ENCODE measurements around the gene PPIE. TPM values are rescaled to one million over a fixed set of nuclear protein-coding genes. Genes with fewer than 3 reads are reported as not detected.

PPIE gene
- total and polyA plus RNA-seq, 2 experiments from 2014 or later: 27.8 to 51.9 TPM

DNA sequence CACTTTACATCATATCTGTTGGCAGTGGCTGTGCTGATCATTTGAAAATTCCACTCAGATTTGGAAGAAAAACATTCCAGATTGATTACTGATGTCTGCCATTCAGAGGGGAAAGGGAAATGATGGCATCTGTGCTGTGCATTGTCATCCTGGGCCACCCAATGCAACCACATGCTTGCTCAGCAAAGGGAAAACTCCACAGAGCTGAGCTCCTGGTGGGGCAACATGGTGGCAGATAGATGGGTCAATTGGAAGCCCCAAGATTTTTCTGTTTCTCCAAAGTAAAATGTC, 20.7 kb downstream of the PPIE start (continued):
- TF ChIP-seq, protein P1, sequence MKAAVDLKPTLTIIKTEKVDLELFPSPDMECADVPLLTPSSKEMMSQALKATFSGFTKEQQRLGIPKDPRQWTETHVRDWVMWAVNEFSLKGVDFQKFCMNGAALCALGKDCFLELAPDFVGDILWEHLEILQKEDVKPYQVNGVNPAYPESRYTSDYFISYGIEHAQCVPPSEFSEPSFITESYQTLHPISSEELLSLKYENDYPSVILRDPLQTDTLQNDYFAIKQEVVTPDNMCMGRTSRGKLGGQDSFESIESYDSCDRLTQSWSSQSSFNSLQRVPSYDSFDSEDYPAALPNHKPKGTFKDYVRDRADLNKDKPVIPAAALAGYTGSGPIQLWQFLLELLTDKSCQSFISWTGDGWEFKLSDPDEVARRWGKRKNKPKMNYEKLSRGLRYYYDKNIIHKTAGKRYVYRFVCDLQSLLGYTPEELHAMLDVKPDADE (IDR thresholded peaks at IDR 0.05): no peak
- TF ChIP-seq, protein P2, sequence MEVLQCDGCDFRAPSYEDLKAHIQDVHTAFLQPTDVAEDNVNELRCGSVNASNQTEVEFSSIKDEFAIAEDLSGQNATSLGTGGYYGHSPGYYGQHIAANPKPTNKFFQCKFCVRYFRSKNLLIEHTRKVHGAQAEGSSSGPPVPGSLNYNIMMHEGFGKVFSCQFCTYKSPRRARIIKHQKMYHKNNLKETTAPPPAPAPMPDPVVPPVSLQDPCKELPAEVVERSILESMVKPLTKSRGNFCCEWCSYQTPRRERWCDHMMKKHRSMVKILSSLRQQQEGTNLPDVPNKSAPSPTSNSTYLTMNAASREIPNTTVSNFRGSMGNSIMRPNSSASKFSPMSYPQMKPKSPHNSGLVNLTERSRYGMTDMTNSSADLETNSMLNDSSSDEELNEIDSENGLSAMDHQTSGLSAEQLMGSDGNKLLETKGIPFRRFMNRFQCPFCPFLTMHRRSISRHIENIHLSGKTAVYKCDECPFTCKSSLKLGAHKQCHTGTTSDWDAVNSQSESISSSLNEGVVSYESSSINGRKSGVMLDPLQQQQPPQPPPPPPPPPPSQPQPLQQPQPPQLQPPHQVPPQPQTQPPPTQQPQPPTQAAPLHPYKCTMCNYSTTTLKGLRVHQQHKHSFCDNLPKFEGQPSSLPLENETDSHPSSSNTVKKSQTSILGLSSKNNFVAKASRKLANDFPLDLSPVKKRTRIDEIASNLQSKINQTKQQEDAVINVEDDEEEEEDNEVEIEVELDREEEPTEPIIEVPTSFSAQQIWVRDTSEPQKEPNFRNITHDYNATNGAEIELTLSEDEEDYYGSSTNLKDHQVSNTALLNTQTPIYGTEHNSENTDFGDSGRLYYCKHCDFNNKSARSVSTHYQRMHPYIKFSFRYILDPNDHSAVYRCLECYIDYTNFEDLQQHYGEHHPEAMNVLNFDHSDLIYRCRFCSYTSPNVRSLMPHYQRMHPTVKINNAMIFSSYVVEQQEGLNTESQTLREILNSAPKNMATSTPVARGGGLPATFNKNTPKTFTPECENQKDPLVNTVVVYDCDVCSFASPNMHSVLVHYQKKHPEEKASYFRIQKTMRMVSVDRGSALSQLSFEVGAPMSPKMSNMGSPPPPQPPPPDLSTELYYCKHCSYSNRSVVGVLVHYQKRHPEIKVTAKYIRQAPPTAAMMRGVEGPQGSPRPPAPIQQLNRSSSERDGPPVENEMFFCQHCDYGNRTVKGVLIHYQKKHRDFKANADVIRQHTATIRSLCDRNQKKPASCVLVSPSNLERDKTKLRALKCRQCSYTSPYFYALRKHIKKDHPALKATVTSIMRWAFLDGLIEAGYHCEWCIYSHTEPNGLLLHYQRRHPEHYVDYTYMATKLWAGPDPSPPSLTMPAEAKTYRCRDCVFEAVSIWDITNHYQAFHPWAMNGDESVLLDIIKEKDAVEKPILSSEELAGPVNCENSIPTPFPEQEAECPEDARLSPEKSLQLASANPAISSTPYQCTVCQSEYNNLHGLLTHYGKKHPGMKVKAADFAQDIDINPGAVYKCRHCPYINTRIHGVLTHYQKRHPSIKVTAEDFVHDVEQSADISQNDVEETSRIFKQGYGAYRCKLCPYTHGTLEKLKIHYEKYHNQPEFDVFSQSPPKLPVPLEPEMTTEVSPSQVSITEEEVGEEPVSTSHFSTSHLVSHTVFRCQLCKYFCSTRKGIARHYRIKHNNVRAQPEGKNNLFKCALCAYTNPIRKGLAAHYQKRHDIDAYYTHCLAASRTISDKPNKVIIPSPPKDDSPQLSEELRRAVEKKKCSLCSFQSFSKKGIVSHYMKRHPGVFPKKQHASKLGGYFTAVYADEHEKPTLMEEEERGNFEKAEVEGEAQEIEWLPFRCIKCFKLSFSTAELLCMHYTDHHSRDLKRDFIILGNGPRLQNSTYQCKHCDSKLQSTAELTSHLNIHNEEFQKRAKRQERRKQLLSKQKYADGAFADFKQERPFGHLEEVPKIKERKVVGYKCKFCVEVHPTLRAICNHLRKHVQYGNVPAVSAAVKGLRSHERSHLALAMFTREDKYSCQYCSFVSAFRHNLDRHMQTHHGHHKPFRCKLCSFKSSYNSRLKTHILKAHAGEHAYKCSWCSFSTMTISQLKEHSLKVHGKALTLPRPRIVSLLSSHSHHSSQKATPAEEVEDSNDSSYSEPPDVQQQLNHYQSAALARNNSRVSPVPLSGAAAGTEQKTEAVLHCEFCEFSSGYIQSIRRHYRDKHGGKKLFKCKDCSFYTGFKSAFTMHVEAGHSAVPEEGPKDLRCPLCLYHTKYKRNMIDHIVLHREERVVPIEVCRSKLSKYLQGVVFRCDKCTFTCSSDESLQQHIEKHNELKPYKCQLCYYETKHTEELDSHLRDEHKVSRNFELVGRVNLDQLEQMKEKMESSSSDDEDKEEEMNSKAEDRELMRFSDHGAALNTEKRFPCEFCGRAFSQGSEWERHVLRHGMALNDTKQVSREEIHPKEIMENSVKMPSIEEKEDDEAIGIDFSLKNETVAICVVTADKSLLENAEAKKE (CRISPR knock-in tag; IDR thresholded peaks at IDR 0.05): no peak
- TF ChIP-seq POLR2AphosphoS5 (IDR thresholded peaks at IDR 0.05; ENCODE audit: low read depth) (no peak), EZH2 (IDR thresholded peaks at IDR 0.05; ENCODE audit: low read depth, unreplicated experiment) (no peak), EZH2phosphoT487 (IDR thresholded peaks at IDR 0.05; ENCODE audit: unreplicated experiment) (no peak)

DNA sequence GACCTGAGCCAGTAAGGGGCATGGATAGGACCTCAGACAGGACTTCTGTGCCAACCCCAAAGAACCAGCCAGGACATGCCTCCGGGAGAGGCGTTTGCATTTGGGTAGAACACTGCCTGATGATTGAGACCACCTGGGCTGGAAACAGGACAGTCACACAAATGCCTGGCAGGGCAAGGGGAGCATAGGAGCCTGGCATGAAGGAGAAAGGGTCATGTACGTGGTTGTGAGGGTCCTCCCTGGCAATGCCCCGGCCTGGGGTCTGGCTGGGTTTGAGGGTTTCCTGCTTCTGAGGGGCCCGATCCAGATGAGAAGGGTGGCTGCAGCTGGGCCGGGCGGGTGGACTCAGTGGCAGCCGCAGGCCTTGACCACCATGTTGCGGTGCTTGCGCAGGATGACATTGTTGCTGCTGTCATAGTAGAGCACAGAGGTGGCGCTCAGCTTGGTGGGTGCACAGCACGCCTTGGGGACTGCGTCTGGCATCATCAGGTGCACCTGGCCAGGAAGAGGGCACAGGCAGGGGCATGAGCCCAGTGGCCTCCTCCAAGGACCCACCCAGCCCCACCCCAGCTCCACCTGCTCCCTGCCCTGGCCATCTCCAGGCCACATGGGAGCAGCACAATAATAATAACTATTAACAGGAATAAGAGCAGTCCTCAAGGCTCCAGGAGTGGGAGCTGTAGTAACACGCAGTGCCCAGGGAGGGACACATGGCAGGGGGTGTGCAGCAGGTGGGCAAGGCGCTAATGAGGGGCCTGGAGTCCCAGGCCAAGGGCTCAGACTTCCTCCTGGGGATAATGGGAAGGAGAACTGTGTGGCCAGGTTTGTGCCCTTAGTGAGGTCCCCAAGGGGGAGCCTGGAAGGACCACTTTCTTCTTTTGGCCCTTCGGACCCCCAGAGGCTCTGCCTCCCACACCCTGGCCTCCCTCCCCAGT, 21.7 kb downstream of the PPIE start:
- no peaks in the 10 kb centered on the region for H3F3A ChIP-seq (replicated peaks; ENCODE audit: low read depth)
- H4K20me1 ChIP-seq (replicated peaks; ENCODE audit: insufficient read depth): no peaks in the 10 kb centered on the region
- H3K36me3 Mint-ChIP-seq (ENCODE audit: low read depth): peaks cover 31% of the 10 kb centered on the region
- H3K4me1 ChIP-seq (ENCODE audit: insufficient read depth): no peaks in the 10 kb centered on the region
- no peak overlapping the region for H3K4me2 ChIP-seq
- no peak for ATAC-seq
- no peaks in the 10 kb centered on the region for H3K27me3 ChIP-seq (ENCODE audit: insufficient read depth)
- no peak overlapping the region for H3K27ac ChIP-seq (ENCODE audit: low read depth)
- no peak overlapping the region for H3K27ac Mint-ChIP-seq
- H3K27me3 Mint-ChIP-seq (ENCODE audit: insufficient read depth, low read depth, poor library complexity): peaks cover 3% of the 10 kb centered on the region
- H3K9me3 Mint-ChIP-seq: peaks cover 15% of the 10 kb centered on the region; the same call in 2 of the 3 replicates
- H3K4me1 Mint-ChIP-seq: no peaks in the 10 kb centered on the region; the same call in 2 of the 3 replicates
- no peaks in the 10 kb centered on the region for H3K79me2 ChIP-seq (replicated peaks; ENCODE audit: insufficient read depth)
- no peaks in the 10 kb centered on the region for H3K36me3 ChIP-seq (ENCODE audit: insufficient read depth)
- no peak overlapping the region for H3K4me3 Mint-ChIP-seq
- no peak overlapping the region for H3K4me3 ChIP-seq
- no peak for DNase-seq (ENCODE audit: low spot score)
- no peak overlapping the region for H2AFZ ChIP-seq
- no peaks in the 10 kb centered on the region for H3K9me2 ChIP-seq (ENCODE audit: insufficient read depth)
- TF ChIP-seq ZNF331 (CRISPR knock-in tag; IDR thresholded peaks at IDR 0.05; ENCODE audit: low read depth) (no peak), CREB1 (CRISPR knock-in tag; IDR thresholded peaks at IDR 0.05; ENCODE audit: low read depth) (no peak), EZH2phosphoT487 (IDR thresholded peaks at IDR 0.05; ENCODE audit: unreplicated experiment) (no peak), EZH2 (IDR thresholded peaks at IDR 0.05; ENCODE audit: low read depth, unreplicated experiment) (no peak)
- TF ChIP-seq, protein P1 (IDR thresholded peaks at IDR 0.05): no peak
- TF ChIP-seq, protein P3, sequence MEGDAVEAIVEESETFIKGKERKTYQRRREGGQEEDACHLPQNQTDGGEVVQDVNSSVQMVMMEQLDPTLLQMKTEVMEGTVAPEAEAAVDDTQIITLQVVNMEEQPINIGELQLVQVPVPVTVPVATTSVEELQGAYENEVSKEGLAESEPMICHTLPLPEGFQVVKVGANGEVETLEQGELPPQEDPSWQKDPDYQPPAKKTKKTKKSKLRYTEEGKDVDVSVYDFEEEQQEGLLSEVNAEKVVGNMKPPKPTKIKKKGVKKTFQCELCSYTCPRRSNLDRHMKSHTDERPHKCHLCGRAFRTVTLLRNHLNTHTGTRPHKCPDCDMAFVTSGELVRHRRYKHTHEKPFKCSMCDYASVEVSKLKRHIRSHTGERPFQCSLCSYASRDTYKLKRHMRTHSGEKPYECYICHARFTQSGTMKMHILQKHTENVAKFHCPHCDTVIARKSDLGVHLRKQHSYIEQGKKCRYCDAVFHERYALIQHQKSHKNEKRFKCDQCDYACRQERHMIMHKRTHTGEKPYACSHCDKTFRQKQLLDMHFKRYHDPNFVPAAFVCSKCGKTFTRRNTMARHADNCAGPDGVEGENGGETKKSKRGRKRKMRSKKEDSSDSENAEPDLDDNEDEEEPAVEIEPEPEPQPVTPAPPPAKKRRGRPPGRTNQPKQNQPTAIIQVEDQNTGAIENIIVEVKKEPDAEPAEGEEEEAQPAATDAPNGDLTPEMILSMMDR (conservative IDR thresholded peaks at IDR 0.05; ENCODE audit: low read depth in 2 of 2): no peak
- TF ChIP-seq, protein P4, sequence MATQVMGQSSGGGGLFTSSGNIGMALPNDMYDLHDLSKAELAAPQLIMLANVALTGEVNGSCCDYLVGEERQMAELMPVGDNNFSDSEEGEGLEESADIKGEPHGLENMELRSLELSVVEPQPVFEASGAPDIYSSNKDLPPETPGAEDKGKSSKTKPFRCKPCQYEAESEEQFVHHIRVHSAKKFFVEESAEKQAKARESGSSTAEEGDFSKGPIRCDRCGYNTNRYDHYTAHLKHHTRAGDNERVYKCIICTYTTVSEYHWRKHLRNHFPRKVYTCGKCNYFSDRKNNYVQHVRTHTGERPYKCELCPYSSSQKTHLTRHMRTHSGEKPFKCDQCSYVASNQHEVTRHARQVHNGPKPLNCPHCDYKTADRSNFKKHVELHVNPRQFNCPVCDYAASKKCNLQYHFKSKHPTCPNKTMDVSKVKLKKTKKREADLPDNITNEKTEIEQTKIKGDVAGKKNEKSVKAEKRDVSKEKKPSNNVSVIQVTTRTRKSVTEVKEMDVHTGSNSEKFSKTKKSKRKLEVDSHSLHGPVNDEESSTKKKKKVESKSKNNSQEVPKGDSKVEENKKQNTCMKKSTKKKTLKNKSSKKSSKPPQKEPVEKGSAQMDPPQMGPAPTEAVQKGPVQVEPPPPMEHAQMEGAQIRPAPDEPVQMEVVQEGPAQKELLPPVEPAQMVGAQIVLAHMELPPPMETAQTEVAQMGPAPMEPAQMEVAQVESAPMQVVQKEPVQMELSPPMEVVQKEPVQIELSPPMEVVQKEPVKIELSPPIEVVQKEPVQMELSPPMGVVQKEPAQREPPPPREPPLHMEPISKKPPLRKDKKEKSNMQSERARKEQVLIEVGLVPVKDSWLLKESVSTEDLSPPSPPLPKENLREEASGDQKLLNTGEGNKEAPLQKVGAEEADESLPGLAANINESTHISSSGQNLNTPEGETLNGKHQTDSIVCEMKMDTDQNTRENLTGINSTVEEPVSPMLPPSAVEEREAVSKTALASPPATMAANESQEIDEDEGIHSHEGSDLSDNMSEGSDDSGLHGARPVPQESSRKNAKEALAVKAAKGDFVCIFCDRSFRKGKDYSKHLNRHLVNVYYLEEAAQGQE (IDR thresholded peaks at IDR 0.05; ENCODE audit: unreplicated experiment): no peak
